Globus pallidus (tissue), 1 donor: Measurements from ENCODE around the gene MBTPS2.
A peak's percentile ranks its signal among the peaks of the same experiment; 100 is the strongest.
"Not testable (repeated sequence)": the region's sequence is repeated elsewhere in the genome, so short reads cannot be mapped to it uniquely, and the experiment has no call there.

Experiments
- DNase-seq: peaks from one replicate; pipeline ENCODE4 v3.0.0-alpha.2; 2015; ENCODE audit warnings: low spot score

The MBTPS2 gene

GRCh38 chrX:21863241-21863640 is 23.8 kb downstream of the MBTPS2 start:
- no peak for DNase-seq

DNA sequence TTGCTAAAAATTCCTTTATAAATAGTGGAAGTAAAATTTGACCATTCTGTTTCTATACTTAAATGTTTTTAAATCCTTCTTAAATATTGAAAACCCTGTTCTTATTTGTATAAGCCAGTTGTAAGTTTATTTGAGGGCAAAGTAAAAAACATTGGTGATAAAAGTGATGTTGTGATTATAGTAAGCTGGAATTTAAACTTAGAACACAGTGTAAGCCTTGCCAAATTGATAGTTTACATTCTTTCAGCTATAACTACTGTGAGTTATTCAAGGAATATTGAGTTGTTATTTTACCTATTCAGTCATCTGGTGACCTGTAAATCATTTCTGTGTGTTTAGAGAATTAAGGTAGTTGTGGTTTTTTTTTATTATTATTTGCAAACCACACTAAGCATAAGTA is 26.0 kb downstream of the MBTPS2 start:
- no peak for DNase-seq

DNA sequence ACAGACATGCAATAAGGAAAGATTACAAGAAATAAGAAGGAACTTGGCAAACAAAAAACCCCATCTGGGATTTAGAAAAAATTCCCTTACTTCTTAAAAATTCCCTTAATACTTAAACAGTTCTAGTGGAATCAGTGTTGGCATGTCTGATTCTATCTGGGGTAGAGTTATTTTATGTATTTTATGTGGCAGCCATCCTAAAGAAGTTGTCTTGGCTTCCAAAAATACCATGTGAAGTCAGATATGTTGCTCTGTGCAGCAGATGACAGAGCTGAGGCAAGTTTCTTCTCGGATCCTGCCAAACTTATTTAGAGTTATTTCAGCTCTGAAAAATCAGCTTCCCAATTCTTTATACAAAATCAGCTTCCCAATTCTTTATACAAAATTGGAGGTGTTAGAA is 31.1 kb downstream of the MBTPS2 start:
- no peak for DNase-seq

GRCh38 chrX:21873063-21873775 is 33.8 kb downstream of the MBTPS2 start:
- DNase-seq, result no peak

DNA sequence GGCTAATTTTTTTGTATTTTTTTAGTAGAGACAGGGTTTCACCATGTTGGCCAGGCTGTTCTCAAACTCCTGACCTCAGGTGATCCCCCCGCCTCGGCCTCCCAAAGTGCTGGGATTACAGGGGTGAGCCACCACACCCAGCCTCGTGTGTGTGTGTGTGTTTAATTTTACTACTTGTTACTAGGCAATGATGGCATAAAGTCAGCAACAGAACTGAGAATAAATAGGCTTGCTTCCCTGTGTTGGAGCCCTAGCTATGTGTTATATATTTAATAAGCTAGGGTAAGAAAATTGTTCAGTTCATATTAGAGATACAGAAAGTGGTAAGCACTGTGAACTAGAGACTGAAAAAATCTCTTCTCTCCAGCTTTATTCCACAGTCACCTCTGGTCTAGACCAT is 34.8 kb downstream of the MBTPS2 start:
- not testable (repeated sequence) for DNase-seq

DNA sequence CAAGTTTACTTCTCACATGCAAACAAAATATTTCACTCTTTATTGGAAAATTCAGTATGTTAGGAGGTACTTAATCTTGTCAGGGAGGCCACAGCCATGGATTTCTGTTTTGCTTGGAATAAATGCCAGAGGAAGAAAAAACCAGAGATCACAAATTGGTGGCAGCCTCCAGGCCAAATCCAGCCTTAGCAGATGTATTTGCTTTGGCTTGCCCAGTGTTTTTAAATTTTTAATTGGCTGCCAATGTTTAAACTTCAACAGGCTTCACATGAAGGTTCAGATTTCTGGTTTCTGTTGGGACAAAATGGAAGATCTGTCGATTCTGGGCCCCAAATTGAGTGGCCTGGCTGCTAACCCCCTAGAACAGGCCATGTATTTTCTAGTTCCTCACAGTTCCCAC is 35.6 kb downstream of the MBTPS2 start:
- DNase-seq, result no peak

DNA sequence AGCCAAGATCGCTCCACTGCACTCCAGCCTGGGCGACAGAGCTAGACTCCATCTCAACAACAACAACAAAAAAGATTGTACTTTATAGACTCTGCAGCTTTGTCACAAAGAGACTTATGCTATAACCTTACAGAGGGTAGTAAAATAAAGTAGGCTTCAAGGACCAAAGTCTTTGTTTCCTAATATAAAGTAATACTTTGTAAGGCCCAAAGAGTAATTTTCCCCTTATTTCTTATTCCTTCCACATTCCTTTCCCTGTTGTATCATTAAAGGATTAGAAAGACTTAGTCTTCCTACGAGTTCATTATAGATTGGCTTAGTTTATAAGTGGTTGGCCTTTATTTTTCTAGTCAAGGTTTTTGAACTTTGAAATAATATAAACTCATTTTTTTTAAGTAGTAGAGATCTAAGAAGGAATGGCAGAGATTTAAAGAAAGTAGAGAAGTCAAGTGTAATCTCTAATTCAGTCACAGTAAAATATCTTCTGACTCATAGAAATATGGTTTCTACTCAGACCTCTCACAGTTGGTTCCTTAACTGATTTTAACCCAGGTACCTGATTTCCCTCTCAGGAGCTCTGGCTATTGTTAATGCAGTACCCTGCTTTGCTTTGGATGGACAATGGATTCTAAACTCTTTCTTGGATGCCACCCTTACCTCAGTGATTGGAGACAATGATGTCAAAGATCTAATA is 42.6 kb downstream of the MBTPS2 start:
- no peak for DNase-seq

GRCh38 chrX:21883258-21883657 is 43.8 kb downstream of the MBTPS2 start:
- peak; percentile 17 for DNase-seq

DNA sequence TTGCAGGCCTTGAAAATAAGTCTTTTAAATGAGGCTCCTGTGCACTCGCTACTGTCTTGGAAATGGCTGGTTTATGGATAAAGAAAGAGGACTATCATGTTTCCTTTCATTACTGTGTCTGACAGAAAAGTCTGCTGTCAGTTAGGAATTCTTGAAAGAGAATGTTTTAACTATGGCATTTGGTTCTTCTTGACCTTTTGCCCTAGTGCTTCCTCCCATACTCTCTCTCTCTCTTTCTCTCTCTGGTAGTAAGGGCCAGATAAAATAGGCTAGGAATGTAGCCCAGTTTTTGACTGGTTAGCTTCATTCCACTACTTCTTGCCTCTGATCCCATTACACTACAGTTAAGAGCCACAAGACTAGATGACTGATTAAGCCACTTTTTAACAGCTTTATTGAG is 46.2 kb downstream of the MBTPS2 start:
- no peak for DNase-seq

DNA sequence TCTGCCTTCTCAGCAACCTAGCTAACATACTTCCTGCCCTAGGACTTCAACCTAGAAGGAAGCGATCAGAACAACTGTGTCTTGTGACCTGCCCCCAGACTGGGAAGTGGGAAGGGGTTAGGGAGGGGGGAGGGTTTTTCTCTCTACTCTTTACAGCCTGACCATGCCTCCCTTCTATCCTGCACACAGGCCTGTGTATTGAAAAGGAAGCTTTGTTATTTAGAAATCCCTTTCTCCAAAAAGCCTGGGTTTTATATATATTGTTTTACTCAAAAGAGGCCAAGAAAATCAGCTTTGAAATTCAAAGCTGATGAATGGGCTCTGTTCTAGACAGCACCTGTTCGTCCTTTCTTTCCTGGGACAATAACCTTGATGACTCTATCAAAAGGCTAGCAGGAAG is 65.9 kb downstream of the MBTPS2 start:
- peak; percentile 9 for DNase-seq

DNA sequence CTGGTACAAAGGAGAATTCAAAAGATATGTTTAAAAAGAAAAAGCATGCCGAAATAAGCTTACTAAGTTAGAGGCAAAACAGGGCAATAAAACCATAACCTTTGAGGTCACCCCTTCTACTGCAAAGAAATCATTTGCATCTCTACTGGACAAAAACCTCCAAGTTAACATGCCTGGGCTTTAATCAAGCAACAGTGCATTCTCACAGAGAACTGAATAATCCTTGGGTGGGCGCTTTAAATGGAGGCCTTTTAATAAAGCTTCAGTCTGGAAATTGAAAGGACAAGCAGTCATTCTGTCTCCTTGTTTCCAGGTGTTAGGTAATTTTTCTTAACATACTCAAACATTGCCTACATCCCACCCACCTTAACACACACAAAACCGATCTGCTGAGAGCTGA is 66.5 kb downstream of the MBTPS2 start:
- DNase-seq, result no peak

GRCh38 chrX:21907260-21907659 is 67.8 kb downstream of the MBTPS2 start:
- DNase-seq, result no peak

GRCh38 chrX:21911481-21911880 is 72.1 kb downstream of the MBTPS2 start:
- DNase-seq, result no peak

- DNase-seq, result no peak
Observed at GRCh38 chrX:21912220-21912619, 72.8 kb downstream of the MBTPS2 start.

- DNase-seq, result no peak
Observed at GRCh38 chrX:21912989-21913388, 73.6 kb downstream of the MBTPS2 start.

- no peak for DNase-seq
Observed at GRCh38 chrX:21926116-21926515, 86.7 kb downstream of the MBTPS2 start.

DNA sequence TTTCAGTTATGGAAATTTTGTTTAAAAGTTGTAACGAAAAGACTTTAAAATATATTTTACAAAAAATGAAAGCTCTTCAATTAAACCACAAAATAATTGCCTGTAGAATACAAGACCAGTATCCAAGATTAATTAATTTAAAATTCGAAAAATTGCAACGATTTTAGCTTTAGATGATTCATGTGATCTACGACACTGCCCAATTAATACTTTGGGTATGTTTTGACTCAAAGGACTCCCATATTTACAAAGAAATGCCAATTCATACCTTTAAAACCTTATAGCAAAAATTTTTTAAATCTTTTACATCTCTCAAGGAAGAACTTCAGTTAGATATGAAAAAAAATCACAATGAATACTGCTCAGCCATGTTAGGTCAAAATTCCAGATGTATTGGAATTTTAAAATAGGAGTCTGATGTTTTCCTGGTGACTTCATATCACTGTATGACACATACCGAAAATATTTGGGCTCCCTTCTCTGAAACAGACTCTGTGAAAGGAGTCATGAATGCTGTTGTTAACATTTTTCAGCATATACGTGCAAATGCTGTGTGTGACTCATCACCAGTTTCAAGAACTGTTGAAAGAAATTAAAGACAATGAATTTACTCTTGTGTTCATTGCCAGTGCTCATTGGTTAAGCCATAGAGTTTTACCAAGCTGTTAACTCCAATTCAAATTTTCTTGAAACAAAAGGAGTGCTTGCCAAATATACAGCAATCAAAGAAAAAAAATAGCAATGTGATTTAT is 87.3 kb downstream of the MBTPS2 start:
- no peak for DNase-seq

DNA sequence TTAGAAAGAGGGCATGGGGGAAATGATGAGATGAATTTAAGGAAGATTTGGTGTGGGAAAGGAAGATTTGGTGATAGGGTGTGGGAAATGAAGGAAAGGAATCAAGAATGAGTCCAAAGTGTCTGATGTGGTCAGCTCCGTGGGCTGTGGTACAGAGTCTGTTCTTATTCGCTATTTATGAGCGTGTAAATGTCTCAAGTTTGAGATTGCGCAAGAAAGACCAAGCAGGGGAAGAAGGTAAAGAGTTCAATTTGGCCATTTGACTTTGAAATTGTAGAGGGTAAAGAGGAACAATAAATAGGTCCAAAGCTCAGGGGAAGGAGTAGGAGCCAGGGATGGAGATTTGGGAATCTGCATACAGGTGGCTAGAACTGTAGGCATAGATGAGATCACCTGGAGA is 89.8 kb downstream of the MBTPS2 start:
- DNase-seq, result no peak

- DNase-seq, result no peak
Observed at GRCh38 chrX:21930986-21931385, 91.6 kb downstream of the MBTPS2 start.

DNA sequence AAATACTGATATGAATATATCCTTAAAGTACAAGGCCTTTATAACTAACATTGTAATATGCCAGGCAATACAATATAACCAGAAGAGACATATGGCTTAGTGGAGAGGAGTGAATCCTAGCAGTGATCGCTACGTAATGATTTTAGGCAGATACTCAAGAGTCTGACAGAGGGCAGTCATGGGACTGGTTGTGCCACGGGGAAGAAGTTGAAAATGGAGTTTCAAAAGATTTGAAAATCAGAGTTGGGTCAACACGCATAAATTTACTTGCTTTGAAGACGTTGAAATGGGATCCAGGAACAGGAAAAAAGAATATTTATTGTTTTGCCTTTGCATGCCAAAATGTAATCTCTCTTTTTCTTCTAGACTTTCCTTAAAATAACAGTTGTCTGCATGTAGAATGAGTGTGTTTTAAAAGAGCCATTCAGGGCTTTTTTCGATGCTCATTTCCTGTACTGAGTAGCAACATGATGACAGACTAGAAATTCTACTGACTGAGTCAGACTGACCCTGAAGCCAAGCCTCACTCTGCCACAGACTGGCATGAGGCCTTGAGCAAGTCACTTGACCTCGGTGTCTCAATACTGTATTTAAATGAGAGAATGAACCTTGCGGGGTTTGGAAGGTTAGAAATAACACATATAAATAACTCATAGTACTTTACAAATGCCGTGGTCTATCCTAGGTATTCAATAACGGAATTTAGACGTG is 93.0 kb downstream of the MBTPS2 start:
- DNase-seq, result no peak

DNA sequence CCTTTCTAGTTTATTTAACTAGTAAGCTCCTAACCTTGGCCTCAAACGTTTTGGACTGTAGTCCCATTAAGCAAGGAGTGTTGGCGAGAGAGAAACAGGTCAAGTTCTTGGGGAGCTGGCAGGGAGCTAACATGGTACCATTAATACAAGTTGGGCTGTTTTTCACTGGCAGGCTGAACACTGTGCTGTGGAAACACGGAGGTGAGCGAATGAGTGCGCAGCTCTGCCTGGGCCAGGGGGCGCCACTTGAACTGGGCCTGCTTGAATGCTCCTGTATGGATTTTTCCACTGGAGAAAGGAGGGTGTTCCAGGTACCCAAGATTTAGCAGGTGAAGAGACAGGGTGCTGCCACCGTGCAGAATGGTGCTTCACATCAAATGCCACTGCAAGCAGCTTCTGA is 93.7 kb downstream of the MBTPS2 start:
- no peak for DNase-seq

GRCh38 chrX:21934414-21934813 is 95.0 kb downstream of the MBTPS2 start:
- DNase-seq, result no peak
